Thyroid gland (tissue), 4 donors: ENCODE results near the gene NEK7. TPM values are rescaled to one million over a fixed set of nuclear protein-coding genes. Genes with fewer than 3 reads are reported as not detected.
A peak's percentile ranks its signal among the peaks of the same experiment; 100 is the strongest.

Experiments used
- DNase-seq, 2 donors: peaks; one replicate each; pipeline ENCODE4 v3.0.0-alpha.2; 2019
- H3K27ac ChIP-seq, 3 donors: fragments of 200-600 bp; sonication (generic); 1 replicate in 2 of 3; 2 replicates in 1 of 3; pipeline ENCODE4 v1.5.1; 2016 to 2019; ENCODE audit warnings: mild to moderate bottlenecking in 1 of 3, moderate library complexity in 1 of 3
- H3K27me3 ChIP-seq: fragments of 200-600 bp; sonication (generic); one replicate; pipeline ENCODE4 v1.5.1; 2019
- H3K36me3 ChIP-seq, 2 donors: fragments of 200-600 bp; sonication (generic); one replicate each; pipeline ENCODE4 v1.5.1; 2016 to 2019
- H3K4me1 ChIP-seq, 2 donors: fragments of 200-600 bp; sonication (generic); one replicate each; pipeline ENCODE4 v1.5.1; 2017 to 2019
- H3K4me3 ChIP-seq, 3 donors: fragments of 200-600 bp; sonication (generic); replicated peaks in 1 of 3; 1 replicate in 2 of 3; 2 replicates in 1 of 3; pipeline ENCODE4 v1.5.1; 2016; ENCODE audit warnings: mild to moderate bottlenecking in 1 of 3
- H3K9me3 ChIP-seq: fragments of 200-600 bp; sonication (generic); one replicate; pipeline ENCODE4 v1.5.1; 2017
- POLR2A ChIP-seq, 2 donors: fragments of 450-650 bp; IDR thresholded peaks; one replicate each; pipeline ENCODE4 v1.6.1; 2017; ENCODE audit warnings: antibody characterized with exemption in 2 of 2, mild to moderate bottlenecking in 2 of 2, moderate library complexity in 1 of 2
- WGBS, 2 donors: methylation state at CpG; one replicate each; pipeline ENCODE4 v1.1.5; 2017; 5-methylcytosine and 5-hydroxymethylcytosine counted together
- intact Hi-C: fragments of 100-400 bp; cut with DNase I; formaldehyde crosslinking; loops from one replicate; pipeline ENCODE4 v1.15.1; 2023
- total RNA-seq, 4 donors: library from RNA; depleted of rRNA; stranded (reverse); fragments of >200 nt; gene quantifications; one replicate each; pipeline ENCODE4 v1.2.3, GENCODE V29; 2016
- TF ChIP-seq, protein P1 (sequence below), 6 experiments: fragments of 200-600 bp in 3 of 6; fragments of 450-650 bp in 3 of 6; sonication (generic) in 3 of 6; IDR thresholded peaks; one replicate each; pipeline ENCODE4 v1.5.1; 2016 to 2019; ENCODE audit warnings: antibody characterized with exemption in 6 of 6, mild to moderate bottlenecking in 2 of 6, inconsistent platforms in 1 of 6, moderate library complexity in 1 of 6

The NEK7 gene
- 100 to 1,000 TPM in 1 of 4 donors, 10 to 100 TPM in 3; 65.6 to 102 (median 77.7) TPM for total RNA-seq

DNA sequence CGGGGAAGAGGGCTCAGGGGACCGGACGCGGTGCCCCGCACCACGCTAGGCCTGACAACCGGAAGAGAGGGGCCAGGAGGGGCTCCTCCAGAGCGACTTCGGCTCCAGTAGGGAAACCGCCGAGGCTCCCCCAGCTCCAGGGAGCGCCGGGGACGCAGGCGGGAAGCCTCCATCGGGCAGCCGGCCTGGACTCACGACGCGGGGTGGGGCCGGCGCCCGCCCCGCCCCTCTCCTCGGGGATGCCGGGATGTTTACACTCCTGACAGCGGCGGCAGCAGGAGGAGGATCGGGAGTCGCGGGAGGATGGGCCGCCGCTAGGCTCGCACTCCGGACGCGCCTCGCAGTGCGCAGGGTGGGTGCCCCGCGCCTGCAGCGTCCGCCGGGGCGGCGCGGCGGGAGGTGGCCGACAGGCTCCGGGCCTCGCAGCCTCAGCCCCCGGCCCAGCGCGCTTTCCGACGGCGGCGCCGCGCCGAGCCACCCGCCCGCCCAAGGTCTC is at the start of gene NEK7:
Gene NEK7, plus strand, starts transcription at position 254 of the 496 bp plus-strand sequence. CDS start 75,583 bp downstream, outside the sequence.
- peak; percentile 84 to 88 for DNase-seq
- 0% methylated on average over 15 to 18 of the region's 63 CpGs for WGBS, 2 donors
- peak within 1 kb of the TSS; percentile 69 to 86 (median 75) for H3K4me3 ChIP-seq
- intact Hi-C loops = no loop called here
- peaks cover 0 to 18% of the 10 kb centered on the region in 2 donors for H3K4me1 ChIP-seq
- no peaks in the 10 kb centered on the region for H3K36me3 ChIP-seq
- H3K27me3 ChIP-seq = no peaks in the 10 kb centered on the region
- no peaks in the 10 kb centered on the region for H3K9me3 ChIP-seq
- TF ChIP-seq, protein P1, sequence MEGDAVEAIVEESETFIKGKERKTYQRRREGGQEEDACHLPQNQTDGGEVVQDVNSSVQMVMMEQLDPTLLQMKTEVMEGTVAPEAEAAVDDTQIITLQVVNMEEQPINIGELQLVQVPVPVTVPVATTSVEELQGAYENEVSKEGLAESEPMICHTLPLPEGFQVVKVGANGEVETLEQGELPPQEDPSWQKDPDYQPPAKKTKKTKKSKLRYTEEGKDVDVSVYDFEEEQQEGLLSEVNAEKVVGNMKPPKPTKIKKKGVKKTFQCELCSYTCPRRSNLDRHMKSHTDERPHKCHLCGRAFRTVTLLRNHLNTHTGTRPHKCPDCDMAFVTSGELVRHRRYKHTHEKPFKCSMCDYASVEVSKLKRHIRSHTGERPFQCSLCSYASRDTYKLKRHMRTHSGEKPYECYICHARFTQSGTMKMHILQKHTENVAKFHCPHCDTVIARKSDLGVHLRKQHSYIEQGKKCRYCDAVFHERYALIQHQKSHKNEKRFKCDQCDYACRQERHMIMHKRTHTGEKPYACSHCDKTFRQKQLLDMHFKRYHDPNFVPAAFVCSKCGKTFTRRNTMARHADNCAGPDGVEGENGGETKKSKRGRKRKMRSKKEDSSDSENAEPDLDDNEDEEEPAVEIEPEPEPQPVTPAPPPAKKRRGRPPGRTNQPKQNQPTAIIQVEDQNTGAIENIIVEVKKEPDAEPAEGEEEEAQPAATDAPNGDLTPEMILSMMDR (IDR thresholded peaks at IDR 0.05) = peak in 1 of 6 experiments; percentile 4
- TF ChIP-seq POLR2A (IDR thresholded peaks at IDR 0.05) = peak; percentile 78 to 94
- H3K27ac ChIP-seq = peak within 1 kb of the TSS; percentile 98 to 99 (median 98)

DNA sequence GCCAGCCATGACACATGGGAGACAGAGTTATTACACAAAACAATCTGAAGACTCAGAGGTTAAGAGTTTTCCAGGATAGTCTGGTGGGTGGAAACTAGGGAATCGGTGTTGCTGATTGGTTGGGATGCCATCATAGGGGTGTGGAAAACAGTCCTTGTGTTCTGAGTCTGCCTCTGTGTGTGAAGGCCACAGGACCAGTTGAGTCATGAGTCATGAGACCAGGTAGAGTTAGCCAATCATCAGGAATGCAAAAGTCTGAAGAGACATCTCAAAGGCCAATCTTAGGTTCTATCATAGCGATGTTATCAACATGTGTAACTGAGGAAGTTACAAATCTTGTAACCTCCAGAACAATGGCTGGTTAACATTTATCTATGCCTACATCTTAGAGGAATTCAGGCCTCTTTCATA is 49.7 kb upstream of the NEK7 start:
- Histone ChIP-seq H3K36me3 (no peaks in the 10 kb centered on the region), H3K27ac (no peak overlapping the region), H3K27me3 (no peaks in the 10 kb centered on the region), H3K9me3 (no peaks in the 10 kb centered on the region), H3K4me3 (no peak overlapping the region), H3K4me1 (no peaks in the 10 kb centered on the region)
- WGBS, 2 donors = 95 to 100% methylated on average over 2 of the region's 2 CpGs
- TF ChIP-seq, protein P1 (IDR thresholded peaks at IDR 0.05) = no peak
- no peak for TF ChIP-seq POLR2A (IDR thresholded peaks at IDR 0.05)
- no peak for DNase-seq
- intact Hi-C loops = no loop called here

DNA sequence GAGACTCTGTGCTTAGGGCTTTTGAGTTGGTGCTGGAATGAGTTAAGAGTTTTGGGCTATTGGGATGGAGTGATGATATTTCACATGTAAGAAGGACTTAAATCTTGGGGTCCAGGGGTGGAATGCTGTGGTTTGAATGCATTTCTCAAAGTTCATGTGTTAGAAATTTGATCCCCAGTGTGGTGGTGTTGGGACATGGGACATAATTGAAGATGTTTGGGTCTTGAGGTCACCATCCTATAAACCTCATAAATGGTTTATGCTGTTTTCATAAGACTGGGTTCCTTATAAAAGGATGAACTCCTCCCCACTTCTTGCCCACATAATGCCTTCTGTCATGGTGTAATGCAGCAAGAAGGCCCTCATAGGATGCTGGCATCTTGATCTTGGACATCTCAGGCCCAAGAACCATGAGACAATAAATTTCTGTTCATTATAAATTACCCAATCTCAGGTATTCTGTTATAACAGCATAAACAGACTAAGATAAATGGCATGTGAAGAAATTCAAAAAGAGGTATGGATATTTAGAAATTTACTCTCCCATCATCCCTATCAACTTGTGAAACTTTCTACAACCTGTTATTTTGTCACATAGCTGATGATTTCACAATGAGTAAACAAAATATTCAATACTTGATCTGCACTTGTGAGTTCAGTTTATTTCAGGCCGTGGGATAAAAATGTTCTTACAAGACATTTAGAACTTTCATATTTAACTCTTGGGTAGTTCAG is 48.0 kb upstream of the NEK7 start:
- H3K36me3 ChIP-seq = no peaks in the 10 kb centered on the region
- intact Hi-C loops = no loop called here
- 82 to 84% methylated on average over 1 of the region's 1 CpG for WGBS, 2 donors
- no peak overlapping the region for H3K4me3 ChIP-seq
- H3K9me3 ChIP-seq = no peaks in the 10 kb centered on the region
- no peak for TF ChIP-seq POLR2A (IDR thresholded peaks at IDR 0.05)
- TF ChIP-seq, protein P1 (IDR thresholded peaks at IDR 0.05) = no peak
- no peak for DNase-seq
- no peaks in the 10 kb centered on the region for H3K4me1 ChIP-seq
- H3K27ac ChIP-seq = no peak overlapping the region
- H3K27me3 ChIP-seq = no peaks in the 10 kb centered on the region

DNA sequence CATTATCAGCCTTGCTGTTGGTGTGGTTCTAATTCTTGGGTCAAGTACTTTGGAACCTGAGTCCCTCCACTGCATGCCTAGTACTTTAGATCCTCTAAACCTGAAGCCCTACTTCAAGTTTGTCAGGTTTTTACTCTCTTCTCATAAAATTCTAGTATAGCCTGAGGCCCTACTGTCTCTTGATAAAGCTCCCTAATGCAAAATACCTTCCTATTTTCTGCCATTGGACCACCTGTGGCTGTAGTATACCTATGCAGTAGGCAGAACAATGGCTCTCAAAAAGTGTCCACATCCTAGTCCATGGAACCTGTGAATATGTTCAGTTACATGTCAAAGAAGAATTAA is 47.5 kb upstream of the NEK7 start:
- no peaks in the 10 kb centered on the region for H3K36me3 ChIP-seq
- TF ChIP-seq, protein P1 (IDR thresholded peaks at IDR 0.05) = no peak
- TF ChIP-seq POLR2A (IDR thresholded peaks at IDR 0.05) = no peak
- DNase-seq = no peak
- intact Hi-C loops = no loop called here
- H3K27ac ChIP-seq = no peak overlapping the region
- no peaks in the 10 kb centered on the region for H3K4me1 ChIP-seq
- H3K9me3 ChIP-seq = no peaks in the 10 kb centered on the region
- H3K4me3 ChIP-seq = no peak overlapping the region
- no peaks in the 10 kb centered on the region for H3K27me3 ChIP-seq

DNA sequence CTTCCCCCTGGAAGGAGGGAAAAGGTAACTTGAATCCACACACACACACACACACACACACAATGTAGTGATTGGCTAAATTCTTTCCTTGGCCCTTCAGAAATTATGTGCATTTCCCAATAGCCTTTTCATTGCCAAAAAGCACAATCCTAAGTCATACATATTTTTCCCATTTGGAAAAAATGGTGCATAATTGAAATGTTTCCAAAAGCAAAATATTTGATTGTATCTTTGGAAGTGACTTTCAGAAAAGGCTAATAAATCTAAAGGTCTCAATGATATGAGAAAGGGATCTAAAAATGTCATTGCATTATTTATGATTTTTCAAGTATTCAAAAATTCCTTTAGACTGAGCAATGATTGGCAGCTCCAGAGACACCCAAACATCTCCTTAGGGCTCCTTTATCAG is 43.5 kb upstream of the NEK7 start:
- DNase-seq = no peak

More for the DNA sequence above, 43.5 kb upstream of the NEK7 start:
- Histone ChIP-seq H3K4me3 (no peak overlapping the region), H3K36me3 (no peaks in the 10 kb centered on the region), H3K27ac (no peak overlapping the region), H3K4me1 (no peaks in the 10 kb centered on the region), H3K27me3 (no peaks in the 10 kb centered on the region), H3K9me3 (no peaks in the 10 kb centered on the region)
- intact Hi-C loops = no loop called here
- TF ChIP-seq, protein P1 (IDR thresholded peaks at IDR 0.05) = no peak
- no peak for TF ChIP-seq POLR2A (IDR thresholded peaks at IDR 0.05)
